Nephron (organoid): Measurements from ENCODE around the gene SSC5D.

Experiments
- H3K27ac Mint-ChIP-seq, 3 experiments: 2 replicates each; pipeline ENCODE4 v1.8.0; 2020; ENCODE audit warnings: mixed read lengths in 3 of 3, mild to moderate bottlenecking in 2 of 3, moderate library complexity in 1 of 3
- H3K27me3 Mint-ChIP-seq: 2 replicates; pipeline ENCODE4 v1.8.0; 2021; ENCODE audit warnings: low read depth, mild to moderate bottlenecking, moderate library complexity, mixed read lengths
- H3K36me3 Mint-ChIP-seq: 2 replicates; pipeline ENCODE4 v1.8.0; 2020; ENCODE audit warnings: low read depth, mixed read lengths
- H3K4me1 Mint-ChIP-seq: 2 replicates; pipeline ENCODE4 v1.8.0; 2020; ENCODE audit warnings: mixed read lengths
- H3K4me3 Mint-ChIP-seq, 3 experiments: 2 replicates each; pipeline ENCODE4 v1.8.0; 2020; ENCODE audit warnings: mild to moderate bottlenecking in 3 of 3, mixed read lengths in 3 of 3, moderate library complexity in 2 of 3
- H3K9me3 Mint-ChIP-seq: 2 replicates; pipeline ENCODE4 v1.8.0; 2020; ENCODE audit warnings: mixed read lengths
- CTCF ChIP-seq, 3 experiments: fragments of 200-600 bp; sonication (generic); IDR thresholded peaks; one replicate each; pipeline ENCODE4 v1.5.0; 2021; ENCODE audit warnings: antibody characterized with exemption in 3 of 3; ENCODE audit not compliant: unreplicated experiment in 3 of 3

Gene SSC5D

GRCh38 chr19:55566823-55567222 lies 78.6 kb downstream of the SSC5D start:
- Mint-ChIP-seq H3K4me1 (peaks cover 6% of the 10 kb centered on the region), H3K27ac (no peak overlapping the region), H3K27me3 (peaks cover 8% of the 10 kb centered on the region), H3K9me3 (no peaks in the 10 kb centered on the region), H3K36me3 (no peaks in the 10 kb centered on the region), H3K4me3 (no peak overlapping the region)
- no peak for TF ChIP-seq CTCF (IDR thresholded peaks at IDR 0.05; ENCODE audit: unreplicated experiment in 3 of 3)

- Mint-ChIP-seq H3K4me3 (no peak overlapping the region), H3K9me3 (no peaks in the 10 kb centered on the region), H3K4me1 (peaks cover 6% of the 10 kb centered on the region), H3K36me3 (no peaks in the 10 kb centered on the region), H3K27me3 (peaks cover 13% of the 10 kb centered on the region), H3K27ac (no peak overlapping the region)
- TF ChIP-seq CTCF (IDR thresholded peaks at IDR 0.05; ENCODE audit: unreplicated experiment in 3 of 3): no peak
These were observed 79.6 kb downstream of the SSC5D start for GRCh38 chr19:55567708-55568328.
